Kidney (tissue), 14 donors: ENCODE data around the gene PIGL. TPM values are rescaled to one million over a fixed set of nuclear protein-coding genes. Genes with fewer than 3 reads are reported as not detected.

ENCODE experiments used
- DNase-seq, 5 donors: peaks; one replicate each; pipeline ENCODE4 v3.0.0-alpha.2; 2013 to 2020
- FAIRE-seq: peaks from 2 replicates; lab custom pipeline; 2012; peaks lifted over from hg19 to GRCh38; lab: Jason Lieb, UNC
- H3K27ac ChIP-seq, 2 donors: one replicate each; pipeline ENCODE4 v1.7.0; 2013; ENCODE audit warnings: low read depth in 2 of 2, low read length in 2 of 2, inconsistent platforms in 1 of 2
- H3K27me3 ChIP-seq: one replicate; pipeline ENCODE4 v1.7.1; 2013; ENCODE audit warnings: low read length, inconsistent platforms; ENCODE audit not compliant: control insufficient read depth, insufficient read depth
- H3K36me3 ChIP-seq, 3 donors: one replicate each; pipeline versions ENCODE4 v1.7.0 to v1.7.1; 2013; ENCODE audit warnings: low read length in 3 of 3, control low read depth in 1 of 3, inconsistent platforms in 1 of 3; ENCODE audit not compliant: insufficient read depth in 3 of 3, control insufficient read depth in 2 of 3
- H3K4me1 ChIP-seq, 3 donors: one replicate each; pipeline versions ENCODE4 v1.7.0 to v1.7.1; 2013; ENCODE audit warnings: low read length in 3 of 3, inconsistent platforms in 1 of 3, low read depth in 1 of 3; ENCODE audit not compliant: control insufficient read depth in 2 of 3, insufficient read depth in 2 of 3
- H3K4me3 ChIP-seq, 3 donors: one replicate each; pipeline versions ENCODE4 v1.7.0 to v1.8.1; 2013; ENCODE audit warnings: low read length in 3 of 3, control low read depth in 1 of 3, inconsistent platforms in 1 of 3
- H3K9ac ChIP-seq, 3 donors: one replicate each; pipeline versions ENCODE4 v1.7.0 to v1.7.1; 2013; ENCODE audit warnings: low read length in 3 of 3, control low read depth in 1 of 3, inconsistent platforms in 1 of 3
- H3K9me3 ChIP-seq, 3 donors: one replicate each; pipeline versions ENCODE4 v1.7.0 to v1.7.1; 2013; ENCODE audit warnings: low read length in 3 of 3, control low read depth in 1 of 3, inconsistent platforms in 1 of 3; ENCODE audit not compliant: control insufficient read depth in 2 of 3, insufficient read depth in 1 of 3
- intact Hi-C: fragments of 100-400 bp; cut with DNase I; formaldehyde crosslinking; loops from one replicate; pipeline ENCODE4 v1.11.1; 2022
- polyA plus RNA-seq: library from polyadenylated mRNA; stranded (reverse); fragments of 350-450 nt; fragmentation: Illumina TruSeq; extraction: RNeasy Lipid Tissue Mini Kit (QIAGEN cat#74804); gene quantifications from one replicate; pipeline ENCODE4 v1.2.3, GENCODE V29; 2014; ENCODE audit warnings: low read depth, low replicate concordance; ENCODE audit not compliant: insufficient read depth
- total RNA-seq: library from RNA; stranded (reverse); fragmentation: NEBNext Ultra II Directional; extraction: Animal tissue kit (Norgen Biotek cat#: 25700); gene quantifications from one replicate; pipeline ENCODE4 v1.2.1, GENCODE V29; 2021
- TF ChIP-seq, protein P1 (sequence below): IDR thresholded peaks from 3 replicates; pipeline ENCODE4 v1.5.1; 2012; ENCODE audit warnings: mild to moderate bottlenecking, moderate library complexity, borderline replicate concordance; ENCODE audit not compliant: insufficient read depth; ENCODE audit errors: extremely low read depth
- donor health status: control.
- donor health status: control.
- donor health status: control.
- donor health status: control.
- donor health status: control.
- donor health status: DM: yes; HTN: yes; CAD: no.
- donor health status: Normal renal cell carcinoma (clear cell type).

PIGL gene
- total and polyA plus RNA-seq, 2 donors from 2014 or later = 13.6 to 33.5 TPM

DNA sequence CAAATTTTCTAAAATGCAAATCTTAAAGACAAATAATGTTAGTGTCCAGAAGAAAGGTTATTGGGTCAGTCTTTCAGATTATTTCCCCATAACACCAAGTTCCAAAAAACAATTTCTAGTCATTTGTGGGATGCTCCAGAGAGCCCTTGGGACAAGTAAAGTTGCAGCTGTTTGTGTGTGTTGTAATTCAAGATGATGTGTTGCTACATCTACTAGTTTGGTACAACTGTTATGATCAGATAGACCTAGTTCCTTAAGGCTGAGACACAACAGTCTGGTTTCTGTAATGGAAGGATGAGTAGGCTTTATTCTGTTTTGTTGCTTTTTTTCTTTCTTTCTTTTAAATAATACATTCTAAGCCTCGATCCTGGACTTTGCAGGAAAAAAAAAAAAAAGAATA lies 41.9 kb downstream of the PIGL start:
- FAIRE-seq (no peak), DNase-seq (no peak)
- H3K36me3 ChIP-seq = no peaks in the 10 kb centered on the region
- no peak overlapping the region for H3K9ac ChIP-seq
- H3K4me3 ChIP-seq = no peak overlapping the region
- H3K9me3 ChIP-seq = no peaks in the 10 kb centered on the region
- H3K27me3 ChIP-seq = no peaks in the 10 kb centered on the region
- no peak overlapping the region for H3K27ac ChIP-seq
- TF ChIP-seq, protein P1, sequence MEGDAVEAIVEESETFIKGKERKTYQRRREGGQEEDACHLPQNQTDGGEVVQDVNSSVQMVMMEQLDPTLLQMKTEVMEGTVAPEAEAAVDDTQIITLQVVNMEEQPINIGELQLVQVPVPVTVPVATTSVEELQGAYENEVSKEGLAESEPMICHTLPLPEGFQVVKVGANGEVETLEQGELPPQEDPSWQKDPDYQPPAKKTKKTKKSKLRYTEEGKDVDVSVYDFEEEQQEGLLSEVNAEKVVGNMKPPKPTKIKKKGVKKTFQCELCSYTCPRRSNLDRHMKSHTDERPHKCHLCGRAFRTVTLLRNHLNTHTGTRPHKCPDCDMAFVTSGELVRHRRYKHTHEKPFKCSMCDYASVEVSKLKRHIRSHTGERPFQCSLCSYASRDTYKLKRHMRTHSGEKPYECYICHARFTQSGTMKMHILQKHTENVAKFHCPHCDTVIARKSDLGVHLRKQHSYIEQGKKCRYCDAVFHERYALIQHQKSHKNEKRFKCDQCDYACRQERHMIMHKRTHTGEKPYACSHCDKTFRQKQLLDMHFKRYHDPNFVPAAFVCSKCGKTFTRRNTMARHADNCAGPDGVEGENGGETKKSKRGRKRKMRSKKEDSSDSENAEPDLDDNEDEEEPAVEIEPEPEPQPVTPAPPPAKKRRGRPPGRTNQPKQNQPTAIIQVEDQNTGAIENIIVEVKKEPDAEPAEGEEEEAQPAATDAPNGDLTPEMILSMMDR = no peak
- intact Hi-C loops = no loop called here
- H3K4me1 ChIP-seq = peaks cover 0 to 5% (median 3%) of the 10 kb centered on the region in 3 donors

DNA sequence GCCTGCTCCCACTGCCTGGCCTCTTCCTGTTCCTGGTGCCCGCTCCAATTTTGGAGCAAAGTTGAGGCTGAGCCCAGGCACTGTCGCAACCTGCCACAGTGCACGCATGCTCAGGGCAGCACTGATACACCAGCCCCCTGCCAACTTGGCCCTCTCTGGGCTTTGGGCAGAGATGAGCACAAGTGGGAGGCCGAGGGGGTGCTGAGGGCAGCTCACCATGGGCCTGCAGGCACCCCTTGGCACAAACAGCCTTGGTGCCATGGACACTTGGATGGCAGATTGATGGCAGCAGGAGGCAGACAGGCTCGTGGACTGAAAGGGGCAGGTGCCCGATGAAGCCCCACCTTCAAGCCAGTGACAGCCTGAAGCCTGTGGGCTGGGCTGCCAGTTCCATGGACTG lies 42.9 kb downstream of the PIGL start:
- Histone ChIP-seq H3K27me3 (no peaks in the 10 kb centered on the region), H3K4me3 (no peak overlapping the region), H3K4me1 (peaks cover 0 to 5% (median 3%) of the 10 kb centered on the region in 3 donors), H3K27ac (no peak overlapping the region), H3K9ac (no peak overlapping the region), H3K9me3 (no peaks in the 10 kb centered on the region), H3K36me3 (no peaks in the 10 kb centered on the region)
- intact Hi-C loops = no loop called here
- DNase-seq (no peak), FAIRE-seq (no peak)
- TF ChIP-seq, protein P1 = no peak

DNA sequence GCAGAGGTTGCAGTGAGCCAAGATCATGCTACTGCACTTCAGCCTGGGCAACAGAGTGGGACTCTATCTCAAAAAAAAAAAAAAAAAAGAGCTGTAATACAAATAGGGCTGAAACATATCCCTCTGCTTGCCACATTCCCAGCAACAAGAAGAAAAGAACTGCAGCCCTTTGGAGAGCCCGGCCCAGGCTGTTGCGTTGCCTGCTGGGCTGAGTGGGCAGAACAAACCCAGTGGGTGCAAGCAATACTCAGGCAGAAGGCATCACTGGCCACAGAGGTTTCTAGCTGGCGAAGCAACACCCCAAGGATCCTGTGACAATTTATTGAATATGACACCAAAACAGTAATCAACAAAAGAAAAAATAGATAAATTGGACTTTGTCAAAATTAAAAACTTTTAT lies 44.0 kb downstream of the PIGL start:
- no peaks in the 10 kb centered on the region for H3K36me3 ChIP-seq
- no peaks in the 10 kb centered on the region for H3K27me3 ChIP-seq
- DNase-seq = no peak
- no peaks in the 10 kb centered on the region for H3K9me3 ChIP-seq
- H3K27ac ChIP-seq = no peak overlapping the region
- no peak overlapping the region for H3K9ac ChIP-seq
- FAIRE-seq = no peak
- TF ChIP-seq, protein P1 = no peak
- intact Hi-C loops = no loop called here
- H3K4me1 ChIP-seq = peaks cover 0 to 2% (median 0%) of the 10 kb centered on the region in 3 donors
- no peak overlapping the region for H3K4me3 ChIP-seq

DNA sequence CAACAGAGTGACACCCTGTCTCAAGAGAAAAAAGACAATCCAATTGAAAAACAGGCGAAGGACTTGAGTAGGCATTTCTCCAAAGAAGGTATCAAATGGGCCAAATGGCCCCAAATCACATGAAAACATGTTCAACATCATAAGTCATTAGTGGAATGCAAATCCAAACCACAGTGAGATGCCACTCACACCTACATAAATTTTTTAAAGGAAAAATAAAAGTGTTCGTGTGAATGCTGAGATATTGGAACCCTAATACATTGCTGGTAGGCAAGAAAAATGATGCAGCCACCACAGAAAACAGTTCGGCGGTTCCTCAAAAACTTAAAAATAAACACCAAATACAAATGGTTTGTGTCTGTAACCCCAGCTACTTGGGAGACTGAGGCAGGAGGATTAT lies 45.2 kb downstream of the PIGL start:
- Histone ChIP-seq H3K4me1 (no peaks in the 10 kb centered on the region), H3K27me3 (no peaks in the 10 kb centered on the region), H3K9ac (no peak overlapping the region), H3K9me3 (no peaks in the 10 kb centered on the region), H3K4me3 (no peak overlapping the region), H3K36me3 (no peaks in the 10 kb centered on the region), H3K27ac (no peak overlapping the region)
- DNase-seq (no peak), FAIRE-seq (no peak)
- TF ChIP-seq, protein P1 = no peak
- intact Hi-C loops = no loop called here
